GM19035 (cell line): ENCODE measurements around the gene RENBP.

ENCODE experiments used
- ATAC-seq: cut with Tn5 transposase; IDR thresholded peaks from one replicate; pipeline ENCODE4 v1.9.1; 2021; ENCODE audit not compliant: unreplicated experiment

The RENBP gene

GRCh38 chrX:153934148-153934761 is 10.2 kb downstream of the RENBP start:
- ATAC-seq: peak; percentile 28

- ATAC-seq: no peak
These were observed 10.7 kb downstream of the RENBP start for GRCh38 chrX:153933748-153934147.

GRCh38 chrX:153932220-153932915 is 12.1 kb downstream of the RENBP start:
- ATAC-seq: no peak

GRCh38 chrX:153931748-153932147 is 12.7 kb downstream of the RENBP start:
- no peak for ATAC-seq

- no peak for ATAC-seq
These were observed 13.3 kb downstream of the RENBP start for GRCh38 chrX:153931151-153931550.

GRCh38 chrX:153930011-153930910 is 14.2 kb downstream of the RENBP start:
- ATAC-seq: no peak

GRCh38 chrX:153929576-153929975 is 14.9 kb downstream of the RENBP start:
- ATAC-seq: no peak

GRCh38 chrX:153928846-153929245 is 15.6 kb downstream of the RENBP start:
- ATAC-seq: no peak

GRCh38 chrX:153927922-153928760 is 16.3 kb downstream of the RENBP start:
- ATAC-seq: peak; percentile 68

GRCh38 chrX:153927672-153927921 is 16.8 kb downstream of the RENBP start:
- no peak for ATAC-seq

GRCh38 chrX:153926858-153927671 is 17.4 kb downstream of the RENBP start:
- peak; percentile 36 for ATAC-seq

- no peak for ATAC-seq
These were observed 17.9 kb downstream of the RENBP start for GRCh38 chrX:153926552-153926857.

- ATAC-seq: no peak
These were observed 18.5 kb downstream of the RENBP start, which contains the start of gene ARHGAP4 for GRCh38 chrX:153925739-153926551. Gene ARHGAP4, minus strand, starts transcription at chrX:153926264. Its CDS starts 62 bp downstream, at chrX:153926202.

GRCh38 chrX:153925387-153925738 is 19.1 kb downstream of the RENBP start:
- ATAC-seq: no peak

- ATAC-seq: no peak
These were observed 20.1 kb downstream of the RENBP start for GRCh38 chrX:153924149-153924861.

GRCh38 chrX:153922932-153923857 is 21.2 kb downstream of the RENBP start:
- no peak for ATAC-seq

GRCh38 chrX:153921511-153922446 is 22.7 kb downstream of the RENBP start:
- no peak for ATAC-seq
